ENCODE results near the gene P4HA2. TPM values are rescaled to one million over a fixed set of nuclear protein-coding genes. Genes with fewer than 3 reads are reported as not detected.

The P4HA2 gene
- total RNA-seq, 1 experiment from 2014 or later = 36.8 TPM

- DNase-seq (ENCODE audit: extremely low read depth, low read depth) = no peak
These were observed 37.8 kb upstream of the P4HA2 start for GRCh38 chr5:132265336-132266030.

DNA sequence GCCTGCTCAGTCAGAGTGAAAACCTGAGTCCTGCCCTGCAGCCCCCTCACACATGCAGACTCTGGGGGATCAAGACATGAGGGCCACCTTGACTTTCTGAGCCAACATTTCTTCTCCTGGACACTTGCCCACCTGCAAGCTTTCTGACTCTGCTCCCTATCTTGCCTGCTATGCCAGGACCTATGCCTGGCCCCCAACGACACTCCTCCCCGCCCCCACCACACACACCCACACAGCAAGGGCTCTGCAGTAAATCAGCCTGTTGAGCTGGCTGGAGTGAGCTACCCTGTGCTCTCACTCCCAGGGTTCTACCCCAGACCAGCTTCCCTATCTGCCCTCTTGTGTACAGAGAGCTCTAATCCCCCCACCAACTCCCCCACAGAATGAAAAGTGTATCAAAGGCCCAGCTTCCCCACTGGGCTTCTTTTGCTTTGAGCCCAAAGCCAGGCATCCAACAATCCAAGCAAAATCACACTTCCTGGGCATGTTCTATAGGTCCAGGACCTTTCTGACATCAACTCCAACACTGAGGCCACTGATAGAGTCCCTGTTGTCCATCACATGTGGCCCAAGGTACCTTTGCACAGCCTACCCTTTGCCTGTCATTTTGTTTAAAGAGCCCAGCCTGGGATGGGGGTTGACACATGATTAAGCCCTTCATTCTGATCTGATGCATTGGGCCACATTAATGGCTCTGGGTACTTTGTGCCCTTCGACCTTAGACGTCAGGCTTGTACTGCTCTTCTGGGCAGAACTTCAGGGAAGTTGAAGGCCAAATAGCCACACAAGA, 37.1 kb upstream of the P4HA2 start:
- DNase-seq (ENCODE audit: extremely low read depth, low read depth) = no peak

DNA sequence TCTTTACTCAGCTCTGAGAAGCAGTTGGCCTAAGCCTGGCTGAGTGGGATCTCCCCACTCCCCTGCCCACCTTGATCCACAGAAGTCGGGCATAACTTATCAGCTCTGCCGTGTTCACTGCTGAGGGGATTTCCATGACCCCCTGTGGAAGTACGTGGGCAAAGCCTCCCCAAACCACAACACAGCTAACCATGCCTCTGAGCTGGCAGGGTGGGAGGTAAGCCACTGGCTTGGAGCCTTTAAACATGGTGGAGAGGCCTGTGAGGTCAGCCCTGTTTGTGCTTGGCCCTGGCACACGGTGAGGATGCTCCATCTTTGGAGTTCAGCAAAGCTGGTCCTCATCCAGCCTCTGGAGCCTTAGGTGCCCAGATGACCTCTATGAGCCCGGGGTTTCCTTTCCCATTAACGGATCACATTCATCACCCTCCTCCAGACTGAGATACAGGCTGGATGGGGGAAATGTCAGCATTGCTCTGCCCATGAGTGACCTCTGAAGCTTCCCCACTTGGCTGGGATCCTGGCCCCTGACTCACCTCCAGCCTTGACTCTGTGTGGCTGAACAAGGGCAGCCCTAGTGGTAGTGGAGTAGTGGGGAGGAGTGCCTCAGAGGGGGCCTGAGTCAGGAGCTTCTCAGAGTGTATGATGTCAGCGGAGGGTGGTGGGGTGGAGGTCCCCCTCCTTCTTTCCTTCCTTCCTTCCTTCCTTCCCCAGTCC, 36.1 kb upstream of the P4HA2 start:
- DNase-seq (ENCODE audit: extremely low read depth, low read depth) = no peak

DNA sequence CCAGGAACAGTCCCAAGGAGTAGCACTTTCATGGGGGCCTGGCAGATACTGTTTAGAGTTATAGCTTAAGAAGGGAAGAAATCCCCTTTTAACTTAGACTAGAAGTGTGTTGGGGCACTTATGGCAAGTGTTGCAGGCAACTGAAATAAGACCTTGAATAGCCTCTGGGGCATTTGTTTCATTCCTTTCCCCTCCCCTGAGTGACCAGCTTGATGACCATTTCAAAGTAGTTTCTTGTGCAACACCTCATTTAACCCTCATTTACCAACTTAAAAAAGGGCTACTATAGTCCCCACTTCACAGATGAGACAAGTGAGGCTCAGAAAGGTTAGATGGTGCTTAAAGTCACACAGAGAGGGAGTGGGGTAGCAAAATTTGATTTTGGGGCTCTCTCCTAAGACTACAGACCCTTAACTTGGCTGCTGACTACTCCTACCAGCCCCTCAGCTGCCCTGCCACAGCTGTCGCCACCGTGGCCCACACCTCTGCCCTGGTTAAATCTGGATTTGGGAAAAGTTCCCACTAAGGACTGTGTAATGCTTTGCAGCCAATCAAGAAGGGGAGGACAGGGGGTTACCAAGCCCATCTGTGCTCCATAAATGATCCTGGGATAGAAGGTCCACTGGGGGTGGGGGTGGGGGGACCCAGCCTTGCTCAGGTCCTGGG, 35.4 kb upstream of the P4HA2 start:
- DNase-seq (ENCODE audit: extremely low read depth, low read depth) = no peak

GRCh38 chr5:132261881-132262845, 34.5 kb upstream of the P4HA2 start:
- no peak for DNase-seq (ENCODE audit: extremely low read depth, low read depth)

GRCh38 chr5:132260714-132261551, 33.3 kb upstream of the P4HA2 start:
- DNase-seq (ENCODE audit: extremely low read depth, low read depth) = no peak

DNA sequence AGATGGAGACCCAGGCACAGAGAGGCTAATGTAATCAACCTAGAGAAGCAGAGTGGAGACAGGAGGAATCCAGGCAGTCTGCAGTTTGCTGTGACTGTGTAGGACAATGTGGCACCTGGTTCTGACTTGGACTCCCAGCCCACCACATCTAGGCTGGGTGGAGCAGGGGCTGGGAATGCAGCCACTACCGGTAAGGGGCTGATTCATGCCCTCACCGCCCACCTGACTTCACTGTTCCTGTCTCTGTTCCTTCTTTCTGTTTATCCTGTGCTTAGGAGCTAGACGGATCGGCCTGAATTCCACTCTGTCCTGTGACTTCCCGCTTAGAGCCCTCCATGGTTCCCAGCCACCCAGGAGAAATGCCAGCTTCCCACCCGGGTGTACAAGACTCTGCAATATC, 32.4 kb upstream of the P4HA2 start:
- DNase-seq (ENCODE audit: extremely low read depth, low read depth) = no peak

DNA sequence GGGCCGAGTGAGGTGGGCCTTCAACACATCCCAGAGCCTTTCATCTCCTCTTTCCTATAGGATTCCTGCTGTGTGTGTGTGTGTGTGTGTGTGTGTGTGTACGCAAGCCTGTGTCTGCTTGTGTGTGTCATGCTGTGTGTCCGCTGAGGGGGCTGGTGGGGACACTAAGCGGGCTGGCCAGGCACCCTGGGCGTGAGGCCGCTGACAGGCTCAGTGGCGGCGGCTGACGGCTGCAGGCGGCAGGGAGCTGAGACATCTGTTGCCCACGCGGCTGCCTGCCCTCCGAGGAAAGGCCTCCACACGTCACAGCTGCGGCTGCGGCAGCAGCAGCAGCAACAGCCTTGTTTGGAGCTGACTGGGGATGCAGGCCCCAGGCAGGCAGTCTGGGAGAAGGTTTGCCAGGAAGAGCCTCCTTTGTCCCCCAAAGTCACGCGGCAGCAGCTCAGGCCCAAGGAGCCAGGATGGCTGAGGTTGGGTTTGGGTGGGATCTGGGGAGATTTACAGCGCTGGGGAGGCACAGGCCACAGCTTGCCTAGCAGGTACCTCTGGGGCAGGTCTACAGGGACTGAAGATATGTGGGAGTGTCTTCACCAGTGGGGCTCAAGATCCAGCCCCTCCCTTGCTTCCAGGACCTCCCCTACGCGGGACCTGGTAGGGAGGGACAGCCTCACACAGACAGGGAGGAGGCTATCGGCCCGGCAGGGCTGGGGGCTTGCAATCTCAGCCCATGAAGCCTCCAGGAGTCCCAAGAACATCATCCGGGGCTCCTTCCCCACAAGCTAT, 31.6 kb upstream of the P4HA2 start:
- DNase-seq (ENCODE audit: extremely low read depth, low read depth) = no peak

GRCh38 chr5:132258102-132259068, 30.7 kb upstream of the P4HA2 start:
- no peak for DNase-seq (ENCODE audit: extremely low read depth, low read depth)

DNA sequence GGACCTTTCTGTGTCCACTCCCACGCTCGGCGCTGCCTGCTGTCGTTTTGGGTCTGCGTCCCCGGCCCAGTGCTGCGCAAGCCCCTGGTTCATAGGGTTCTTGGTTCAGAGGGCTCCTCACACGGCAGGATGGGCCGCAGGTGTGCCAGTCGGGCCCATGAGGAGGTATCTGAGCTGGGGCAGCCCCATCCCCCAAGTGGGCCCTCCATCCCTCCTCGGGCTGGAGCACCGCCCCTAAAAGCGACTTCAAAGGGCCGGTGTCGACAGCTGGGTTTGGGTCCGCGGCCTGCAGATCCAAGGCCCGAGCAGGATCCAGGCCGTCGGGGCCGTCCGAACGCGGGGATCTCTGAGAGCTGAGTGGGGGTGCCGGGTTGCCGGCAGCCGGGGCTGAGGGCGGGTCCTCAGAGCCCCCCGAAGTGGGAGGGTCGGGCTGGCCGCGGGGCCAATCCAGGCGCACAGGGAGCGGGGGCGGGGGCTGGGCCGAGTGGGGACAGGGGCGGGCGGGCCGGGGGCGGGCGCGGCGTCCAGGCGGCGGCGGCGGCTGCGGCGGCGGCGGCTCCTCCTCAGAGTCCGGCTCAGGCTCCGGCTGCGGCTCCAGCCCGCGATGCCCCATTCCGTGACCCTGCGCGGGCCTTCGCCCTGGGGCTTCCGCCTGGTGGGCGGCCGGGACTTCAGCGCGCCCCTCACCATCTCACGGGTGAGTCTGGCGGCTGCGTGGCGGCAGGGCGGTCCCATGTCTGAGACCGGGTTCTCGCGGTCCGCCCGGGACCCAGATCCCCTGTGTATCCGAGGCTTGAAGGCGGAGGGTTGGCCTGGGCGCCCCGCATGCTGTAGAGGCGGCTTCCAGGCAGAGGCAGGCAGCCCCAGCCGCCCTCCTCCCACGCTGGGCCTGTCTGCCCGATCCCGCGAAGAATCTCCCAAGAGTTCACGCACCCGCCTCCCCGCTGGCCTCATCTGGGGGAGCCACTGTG, 29.8 kb upstream of the P4HA2 start, which contains the start of gene PDLIM4:
Gene PDLIM4 (plus strand): TSS at position 566 of the 971 bp plus-strand sequence. CDS start 39 bp downstream, at position 605.
- no peak for DNase-seq (ENCODE audit: extremely low read depth, low read depth)

DNA sequence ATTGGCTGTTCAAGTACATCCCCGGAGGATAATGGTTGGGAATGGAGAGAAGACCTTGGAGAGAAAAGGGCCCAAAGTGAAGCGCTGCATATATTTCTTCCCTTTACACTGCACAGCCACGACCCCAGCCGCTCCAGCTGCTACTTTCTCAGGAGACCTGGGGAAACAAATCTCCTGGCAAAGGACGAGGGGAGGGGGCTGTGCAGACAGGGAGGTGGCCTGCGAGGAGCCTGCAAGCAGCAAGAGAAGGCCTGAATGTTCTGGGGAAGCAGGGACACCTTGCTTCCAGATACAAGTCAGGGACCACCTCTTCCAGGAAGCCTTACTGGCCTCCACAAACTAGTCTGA, 29.1 kb upstream of the P4HA2 start:
- no peak for DNase-seq (ENCODE audit: extremely low read depth, low read depth)

GRCh38 chr5:132256086-132256782, 28.6 kb upstream of the P4HA2 start:
- no peak for DNase-seq (ENCODE audit: extremely low read depth, low read depth)

DNA sequence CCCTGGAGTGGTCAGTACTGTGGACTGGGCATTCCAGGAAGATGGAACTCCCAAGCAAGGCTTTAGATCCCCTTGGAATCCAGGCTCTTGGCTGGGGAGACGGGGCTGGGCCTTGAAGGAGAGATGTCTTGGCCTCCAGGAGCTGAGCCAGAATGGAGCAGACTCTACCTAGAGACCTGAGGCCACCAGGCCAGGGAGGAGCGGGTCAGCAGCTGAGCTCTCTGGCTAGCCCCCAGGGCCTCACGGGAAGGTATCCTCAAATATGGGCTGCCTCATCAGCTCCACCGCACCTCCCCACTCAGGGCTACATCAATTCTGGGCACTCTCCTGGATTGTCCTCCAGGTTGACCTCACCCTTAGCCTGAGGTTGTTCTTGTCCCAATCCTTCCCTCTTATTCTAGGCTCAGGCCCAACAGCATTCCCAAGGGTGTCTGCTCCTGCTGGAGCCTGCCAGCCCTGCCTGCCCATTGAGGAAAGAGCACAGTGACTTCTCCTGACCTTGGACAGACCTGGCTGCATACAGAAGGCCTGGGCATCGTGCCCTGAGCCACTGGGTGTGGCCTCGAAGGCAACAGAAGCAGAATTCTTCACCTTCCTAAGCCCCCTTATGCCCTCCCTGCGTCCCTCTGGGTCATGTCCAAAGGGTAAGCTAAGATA, 26.8 kb upstream of the P4HA2 start:
- no peak for DNase-seq (ENCODE audit: extremely low read depth, low read depth)

DNA sequence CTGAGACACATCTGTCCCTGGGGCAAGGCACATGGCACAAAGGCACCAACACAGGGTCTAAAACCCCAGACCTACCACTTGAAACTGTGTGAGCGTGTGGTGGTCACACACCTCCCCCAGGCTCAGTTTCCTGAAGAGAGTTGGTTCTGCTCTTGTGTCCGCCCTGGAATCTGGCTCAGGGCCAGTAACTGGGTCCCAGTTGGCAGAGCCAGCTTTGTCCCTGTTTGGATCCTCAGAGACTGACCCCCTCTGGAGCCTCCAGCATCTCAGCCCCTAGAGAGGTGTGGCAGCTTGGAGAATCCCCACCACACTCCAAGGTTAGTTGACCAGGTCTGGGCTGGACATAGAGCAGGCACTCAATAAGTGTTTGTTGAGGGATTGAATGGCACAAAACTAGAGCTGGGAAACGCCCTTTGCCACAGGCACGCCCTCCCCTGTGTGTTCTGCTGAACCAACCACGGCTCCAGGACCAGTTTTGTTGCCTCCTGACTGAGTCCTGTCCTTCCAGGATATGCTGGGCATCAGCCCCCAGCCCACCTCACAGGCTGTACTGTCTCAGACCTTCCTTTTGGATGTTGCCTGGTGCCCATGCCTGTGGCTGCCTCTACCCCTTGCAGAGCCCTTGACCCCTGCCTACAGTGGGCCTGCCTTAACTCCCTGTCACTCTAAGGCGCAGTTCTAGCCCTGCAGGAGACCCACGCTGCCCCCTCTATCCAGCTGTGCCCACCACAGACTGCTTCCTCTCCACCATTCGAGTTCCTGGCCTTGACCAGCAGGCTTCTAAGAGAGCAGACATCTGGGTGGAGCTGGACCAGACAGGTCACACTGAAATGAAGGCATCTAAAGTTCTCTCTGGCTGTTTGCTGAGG, 26.0 kb upstream of the P4HA2 start:
- no peak for DNase-seq (ENCODE audit: extremely low read depth, low read depth)
